Right cardiac atrium (tissue), 5 donors: Measurements from ENCODE around the gene CYP2R1. TPM values are rescaled to one million over a fixed set of nuclear protein-coding genes. Genes with fewer than 3 reads are reported as not detected.
A peak's percentile ranks its signal among the peaks of the same experiment; 100 is the strongest.

Experiments
- ATAC-seq, 2 donors: fragments of 200-7000 bp; cut with Tn5 transposase; one replicate each; pipeline versions ENCODE4 v1.8.0 to v1.9.1; 2020; ENCODE audit warnings: moderate library complexity in 2 of 2, mild to moderate bottlenecking in 1 of 2
- DNase-seq, 3 donors: peaks; one replicate each; pipeline ENCODE4 v3.0.0-alpha.2; 2020
- H3K27ac ChIP-seq: one replicate; pipeline ENCODE4 v1.5.1; 2013; ENCODE audit warnings: mild to moderate bottlenecking, low read length, control low read depth, moderate library complexity
- H3K27me3 ChIP-seq: one replicate; pipeline ENCODE4 v1.6.1; 2013; ENCODE audit not compliant: control insufficient read depth, insufficient read depth
- H3K4me1 ChIP-seq: one replicate; pipeline ENCODE4 v1.6.1; 2013; ENCODE audit warnings: low read length; ENCODE audit not compliant: control insufficient read depth, insufficient read depth
- H3K4me3 ChIP-seq: one replicate; pipeline ENCODE4 v1.5.1; 2013; ENCODE audit warnings: low read length, control low read depth
- H3K9me3 ChIP-seq: one replicate; pipeline ENCODE4 v1.6.1; 2013; ENCODE audit warnings: low read length; ENCODE audit not compliant: control insufficient read depth
- WGBS: extraction: QIAGEN DNeasy Blood & Tissue Kit; methylation state at CpG from one replicate; pipeline ENCODE4 v1.1.7; 2013; 5-methylcytosine and 5-hydroxymethylcytosine counted together
- intact Hi-C, 4 donors: fragments of 100-400 bp; cut with DNase I; formaldehyde crosslinking; loops; one replicate each; pipeline versions ENCODE4 v1.11.0 to v1.14.0; 2022 to 2023
- polyA plus RNA-seq: library from polyadenylated mRNA; stranded (reverse); fragments of 200-250 nt; gene quantifications from one replicate; pipeline ENCODE4 v1.2.3, GENCODE V29; 2013
- total RNA-seq, 4 donors: library from RNA; stranded (reverse); fragmentation: NEBNext Ultra II Directional; extraction: Animal tissue kit (Norgen Biotek cat#: 25700); gene quantifications; one replicate each; pipeline ENCODE4 v1.2.1, GENCODE V29; 2021
- donor health status: healthy with polysubstance abuse.
- donor health status: DM: no; HTN: yes; CAD: no.
- donor health status: DM: no; HTN: no; CAD: no.
- donor health status: DM: no; HTN: yes; CAD: no; lungs with severe emphysema.
- donor health status: DM: yes; HTN: yes; CAD: no.

CYP2R1 gene
- total and polyA plus RNA-seq, 5 donors: 7.7 to 9.8 (median 8.9) TPM

DNA sequence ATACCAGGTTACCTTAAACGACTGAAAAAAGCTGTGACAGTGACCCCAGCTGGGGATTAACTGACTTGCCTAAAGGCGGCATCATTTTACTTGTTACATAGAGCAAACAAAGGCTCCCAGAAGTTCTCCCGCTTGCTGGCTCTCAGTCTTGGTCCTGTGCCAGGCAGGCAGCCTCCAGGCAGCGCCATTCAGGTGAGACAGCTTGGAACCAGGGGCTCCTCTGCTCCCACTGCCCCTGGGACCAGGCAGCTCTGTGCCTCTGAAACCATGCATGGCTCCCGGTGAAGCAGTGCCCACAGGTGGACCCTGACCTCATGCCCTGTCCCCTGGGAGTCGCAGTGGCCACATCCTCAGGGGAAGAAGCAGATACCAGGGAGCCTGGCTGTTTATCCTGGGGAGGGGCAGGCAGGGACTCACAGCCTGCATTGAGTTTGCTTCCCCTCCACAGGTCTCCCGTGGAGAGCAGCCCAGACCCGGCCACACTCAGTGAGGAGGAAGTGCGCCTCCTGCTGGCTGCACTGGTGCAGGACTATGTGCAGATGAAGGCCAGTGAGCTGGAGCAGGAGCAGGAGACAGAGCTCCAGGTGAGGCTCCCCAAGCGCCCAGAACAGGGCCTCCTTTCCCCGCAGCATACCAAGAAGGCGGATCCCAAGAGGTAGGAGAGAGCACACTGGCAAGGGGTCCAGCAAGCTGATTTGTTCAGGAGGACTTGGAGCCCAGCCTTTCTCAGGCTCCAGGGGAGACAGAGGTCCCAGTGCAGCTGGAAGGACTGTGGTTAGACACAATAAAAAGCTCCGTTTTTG, 15.6 kb upstream of the CYP2R1 start:
- Histone ChIP-seq H3K4me3 (no peak overlapping the region), H3K4me1 (no peaks in the 10 kb centered on the region), H3K9me3 (no peaks in the 10 kb centered on the region), H3K27me3 (no peaks in the 10 kb centered on the region), H3K27ac (no peak overlapping the region)
- intact Hi-C loops: loop anchor here (1.0 to 10.0 kb wide), 7 partner anchors 113 to 370 kb away; partner anchors contain the start of gene CALCB (in 2 of the 4)
- ATAC-seq (peak; percentile 66 to 83), DNase-seq (peak; percentile 77 to 94 (median 90))
- 32% methylated on average over 13 of the region's 13 CpGs for WGBS

DNA sequence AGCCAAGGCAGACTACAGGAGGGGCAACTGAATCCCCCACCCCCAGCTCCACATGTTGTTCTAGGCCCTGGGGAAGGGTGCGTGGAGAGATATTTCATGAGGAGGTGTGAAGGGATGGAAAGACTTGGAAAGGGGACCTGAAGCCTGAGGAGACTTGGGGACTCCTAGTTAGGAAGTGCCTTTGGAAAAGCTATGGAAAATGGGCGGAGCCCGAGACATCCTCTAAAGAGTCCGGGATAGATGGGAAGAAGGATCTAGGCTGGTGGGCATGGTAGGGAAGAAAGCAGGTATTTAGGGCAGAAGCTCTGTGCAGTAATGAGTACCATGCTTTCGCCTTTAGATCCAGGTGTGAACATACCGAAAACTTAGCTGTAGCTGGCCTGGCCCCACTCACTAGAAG, 15.0 kb upstream of the CYP2R1 start:
- intact Hi-C loops: loop anchor here (5.0 to 10.0 kb wide), 6 partner anchors 112 to 370 kb away; partner anchors contain the start of gene CALCB (in 2 of the 4)
- DNase-seq (no peak), ATAC-seq (no peak)
- H3K27ac ChIP-seq: no peak overlapping the region
- H3K4me1 ChIP-seq: no peaks in the 10 kb centered on the region
- H3K9me3 ChIP-seq: no peaks in the 10 kb centered on the region
- 90% methylated on average over 6 of the region's 6 CpGs for WGBS
- no peak overlapping the region for H3K4me3 ChIP-seq
- no peaks in the 10 kb centered on the region for H3K27me3 ChIP-seq

DNA sequence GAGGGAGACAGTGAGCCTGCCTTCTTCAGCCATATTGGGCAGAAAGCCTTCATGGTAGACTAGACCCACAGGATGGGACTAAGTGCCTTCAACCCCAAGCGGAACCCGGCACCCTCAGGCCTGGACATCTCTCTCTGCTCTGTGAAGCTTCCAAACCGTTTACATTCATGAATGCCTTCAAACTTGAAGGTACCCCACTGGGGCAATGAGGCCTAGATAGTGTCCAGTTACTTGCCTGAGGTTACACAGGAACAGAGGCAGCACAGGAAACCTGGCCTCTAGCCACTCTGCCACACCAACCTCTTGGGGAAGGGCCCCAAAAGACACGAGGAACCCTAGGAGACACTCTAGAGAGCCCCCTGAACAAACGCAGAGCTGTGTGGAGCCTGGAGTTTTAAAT, 14.5 kb upstream of the CYP2R1 start:
- no peaks in the 10 kb centered on the region for H3K9me3 ChIP-seq
- 81% methylated on average over 5 of the region's 5 CpGs for WGBS
- H3K27ac ChIP-seq: no peak overlapping the region
- H3K4me1 ChIP-seq: no peaks in the 10 kb centered on the region
- intact Hi-C loops: loop anchor here (5.0 to 10.0 kb wide), 6 partner anchors 112 to 369 kb away; partner anchors contain the start of gene CALCB (in 2 of the 4)
- no peak for ATAC-seq
- no peak for DNase-seq
- H3K27me3 ChIP-seq: no peaks in the 10 kb centered on the region
- H3K4me3 ChIP-seq: no peak overlapping the region

DNA sequence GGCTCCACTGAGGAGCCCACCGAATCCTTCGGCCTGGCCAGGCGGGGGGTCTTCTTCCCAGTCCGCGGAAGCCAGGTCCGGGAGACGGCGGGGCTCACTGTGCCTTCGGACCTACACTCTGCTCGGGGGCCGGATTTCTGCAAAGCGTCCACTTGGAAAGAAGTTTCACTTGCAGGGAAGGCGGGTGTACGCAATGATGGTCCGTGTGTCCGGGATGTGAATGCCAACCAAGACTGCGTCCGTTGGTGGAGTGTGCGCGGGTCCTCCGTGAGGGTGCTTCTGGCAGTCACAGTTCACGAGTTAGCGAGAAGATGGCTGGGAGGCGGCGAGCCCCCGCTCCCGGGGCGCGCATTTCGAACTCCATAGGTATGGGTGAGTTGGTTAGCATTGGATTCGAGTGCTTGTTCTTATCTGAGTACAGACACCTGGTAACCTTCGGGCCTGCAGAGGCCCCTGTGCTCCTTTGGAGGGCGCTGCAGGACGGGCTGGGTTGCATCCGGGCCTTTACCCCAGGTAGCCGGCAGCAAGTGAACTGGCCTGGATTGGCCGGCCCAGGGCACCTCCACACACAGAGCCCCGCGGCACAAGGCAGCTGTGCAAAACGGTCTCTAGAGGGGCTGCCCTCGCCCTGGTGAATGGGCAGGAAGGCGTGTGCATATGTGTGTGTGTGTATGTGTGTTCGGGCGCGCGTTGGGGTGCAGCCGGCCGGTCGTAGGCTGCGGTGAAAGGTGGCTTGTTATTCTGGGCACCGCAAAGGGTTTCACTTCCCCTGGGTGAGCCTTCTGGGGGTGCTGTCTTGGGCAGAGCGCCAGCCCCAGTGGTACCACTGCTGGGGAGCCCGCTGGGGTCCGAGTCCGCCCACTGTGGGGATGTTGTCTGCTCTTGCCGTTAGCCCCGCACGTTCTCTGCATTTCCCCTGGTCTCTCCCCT, 13.3 kb upstream of the CYP2R1 start:
- ATAC-seq (peak; percentile 52 to 72), DNase-seq (peak; percentile 51 to 72 (median 71))
- 6% methylated on average over 58 of the region's 58 CpGs for WGBS
- Histone ChIP-seq H3K9me3 (no peaks in the 10 kb centered on the region), H3K27ac (no peak overlapping the region), H3K27me3 (no peaks in the 10 kb centered on the region), H3K4me3 (peak overlapping the region; percentile 68), H3K4me1 (no peaks in the 10 kb centered on the region)
- intact Hi-C loops: loop anchor here (5.0 to 10.0 kb wide), 6 partner anchors 111 to 368 kb away; partner anchors contain the start of gene CALCB (in 2 of the 4)

DNA sequence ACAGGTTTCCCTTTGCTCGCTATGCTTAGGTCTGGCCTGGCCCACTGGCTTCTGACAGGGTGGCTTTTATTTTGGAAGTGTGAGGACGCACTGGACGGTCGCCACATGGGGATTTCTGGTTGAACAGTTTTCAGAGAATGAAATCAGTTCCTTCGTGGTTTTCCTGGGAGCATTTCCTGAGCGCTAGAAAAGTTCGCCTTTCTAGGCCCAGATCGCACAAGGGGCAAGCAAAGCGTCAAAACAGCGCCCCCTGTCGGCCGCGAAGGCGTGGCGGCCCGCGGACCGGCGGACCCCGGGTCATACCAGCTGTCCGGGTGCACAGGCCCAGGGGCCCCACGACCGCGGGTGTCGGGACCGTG, 12.7 kb upstream of the CYP2R1 start:
- no peaks in the 10 kb centered on the region for H3K27me3 ChIP-seq
- WGBS: 6% methylated on average over 26 of the region's 26 CpGs
- peak overlapping the region; percentile 68 for H3K4me3 ChIP-seq
- DNase-seq (peak; percentile 85 to 95 (median 94)), ATAC-seq (peak; percentile 91)
- no peaks in the 10 kb centered on the region for H3K9me3 ChIP-seq
- H3K27ac ChIP-seq: no peak overlapping the region
- intact Hi-C loops: loop anchor here (5.0 to 10.0 kb wide), 6 partner anchors 110 to 367 kb away; partner anchors contain the start of gene CALCB (in 2 of the 4)
- no peaks in the 10 kb centered on the region for H3K4me1 ChIP-seq

DNA sequence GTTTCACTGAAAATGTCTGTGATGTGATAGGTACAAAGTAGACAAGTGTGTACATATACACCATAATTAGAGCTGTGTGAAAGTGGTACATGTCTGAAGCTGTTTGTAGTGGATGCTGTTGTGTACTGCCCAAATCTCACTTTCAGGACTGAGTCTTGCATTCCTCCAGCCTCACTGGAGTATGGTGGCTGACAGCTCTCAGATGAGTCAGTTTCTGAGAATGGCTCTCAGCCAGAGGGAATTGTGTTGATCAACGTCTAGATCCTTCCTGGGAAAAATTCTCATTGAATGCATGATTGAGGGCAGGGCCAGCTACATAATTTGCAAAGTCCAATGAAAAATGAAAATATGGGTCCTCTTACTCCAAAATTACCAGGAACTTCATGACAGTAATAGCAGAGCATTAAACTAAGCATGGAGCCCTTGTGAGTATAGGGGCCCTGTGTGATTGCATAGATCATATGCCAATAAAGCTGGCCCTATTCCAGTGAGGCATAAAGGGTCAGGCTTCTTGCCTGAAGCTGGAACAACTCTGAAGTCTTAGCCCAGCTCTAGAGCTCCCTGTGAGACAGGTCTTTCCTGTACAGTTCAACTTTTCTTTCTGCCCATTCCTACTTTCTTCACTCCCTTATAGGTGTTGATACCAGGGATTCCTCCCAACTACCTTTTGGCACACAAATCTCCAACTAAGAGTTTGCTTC, 10.8 kb upstream of the CYP2R1 start:
- Histone ChIP-seq H3K27me3 (no peaks in the 10 kb centered on the region), H3K9me3 (no peaks in the 10 kb centered on the region), H3K27ac (no peak overlapping the region), H3K4me1 (no peaks in the 10 kb centered on the region), H3K4me3 (no peak overlapping the region)
- 28% methylated on average over 1 of the region's 1 CpG for WGBS
- ATAC-seq (no peak), DNase-seq (no peak)
- intact Hi-C loops: loop anchor here in 3 of 4 donors (10.0 kb wide), 3 partner anchors 108 to 302 kb away; partner anchors contain the start of gene CALCB (in 1 of the 3)

DNA sequence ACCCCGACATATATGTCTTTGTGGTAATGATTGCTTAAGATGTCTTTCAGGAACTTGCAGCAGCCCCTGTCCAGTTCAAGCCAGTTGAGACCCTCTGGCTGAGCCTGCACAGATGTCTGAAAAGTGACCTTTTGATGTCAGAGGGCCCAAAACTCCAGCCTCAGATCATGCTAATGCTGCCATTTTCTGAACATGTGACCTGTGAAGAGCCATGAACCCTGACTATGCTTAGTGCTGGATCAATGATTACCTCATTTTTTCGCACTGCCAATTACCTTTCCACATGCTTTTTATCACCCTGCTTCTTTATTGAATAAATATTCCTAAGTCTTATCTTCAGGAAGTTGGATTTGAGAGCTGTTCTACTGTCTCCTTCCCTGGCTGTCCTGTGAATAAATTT, 6.9 kb upstream of the CYP2R1 start:
- H3K4me1 ChIP-seq: no peaks in the 10 kb centered on the region
- H3K27ac ChIP-seq: no peak overlapping the region
- intact Hi-C loops: loop anchor here in 2 of 4 donors (10.0 kb wide), 1 partner anchor 254 kb away; the partner anchor contains the start of gene PDE3B (in 2 of the 2)
- WGBS: 80% methylated on average over 2 of the region's 2 CpGs
- ATAC-seq: no peak
- DNase-seq: no peak
- H3K4me3 ChIP-seq: no peak overlapping the region
- no peaks in the 10 kb centered on the region for H3K27me3 ChIP-seq
- H3K9me3 ChIP-seq: no peaks in the 10 kb centered on the region

DNA sequence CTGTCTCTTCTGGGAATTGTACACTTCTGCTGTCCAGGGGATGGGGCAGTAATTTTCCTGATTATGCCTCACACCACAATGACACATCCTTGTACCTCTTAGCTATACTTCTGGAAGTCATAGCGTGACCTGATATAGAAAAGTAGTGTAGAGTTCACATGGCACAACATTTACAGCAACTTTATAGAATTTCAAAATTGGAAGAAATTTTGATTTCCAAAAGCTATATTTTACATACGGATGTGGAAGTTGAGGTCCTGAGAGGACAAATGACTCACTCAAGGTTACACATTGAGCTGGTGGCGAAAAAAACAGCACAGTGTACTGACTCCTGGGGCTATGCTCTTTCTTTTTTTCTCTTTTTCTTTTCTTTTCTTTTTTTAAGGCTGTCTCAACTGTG, 6.3 kb upstream of the CYP2R1 start:
- no peak overlapping the region for H3K27ac ChIP-seq
- 88% methylated on average over 3 of the region's 3 CpGs for WGBS
- H3K27me3 ChIP-seq: no peaks in the 10 kb centered on the region
- intact Hi-C loops: loop anchor here in 2 of 4 donors (10.0 kb wide), 1 partner anchor 254 kb away; the partner anchor contains the start of gene PDE3B (in 2 of the 2)
- ATAC-seq (no peak), DNase-seq (no peak)
- no peak overlapping the region for H3K4me3 ChIP-seq
- no peaks in the 10 kb centered on the region for H3K9me3 ChIP-seq
- no peaks in the 10 kb centered on the region for H3K4me1 ChIP-seq

DNA sequence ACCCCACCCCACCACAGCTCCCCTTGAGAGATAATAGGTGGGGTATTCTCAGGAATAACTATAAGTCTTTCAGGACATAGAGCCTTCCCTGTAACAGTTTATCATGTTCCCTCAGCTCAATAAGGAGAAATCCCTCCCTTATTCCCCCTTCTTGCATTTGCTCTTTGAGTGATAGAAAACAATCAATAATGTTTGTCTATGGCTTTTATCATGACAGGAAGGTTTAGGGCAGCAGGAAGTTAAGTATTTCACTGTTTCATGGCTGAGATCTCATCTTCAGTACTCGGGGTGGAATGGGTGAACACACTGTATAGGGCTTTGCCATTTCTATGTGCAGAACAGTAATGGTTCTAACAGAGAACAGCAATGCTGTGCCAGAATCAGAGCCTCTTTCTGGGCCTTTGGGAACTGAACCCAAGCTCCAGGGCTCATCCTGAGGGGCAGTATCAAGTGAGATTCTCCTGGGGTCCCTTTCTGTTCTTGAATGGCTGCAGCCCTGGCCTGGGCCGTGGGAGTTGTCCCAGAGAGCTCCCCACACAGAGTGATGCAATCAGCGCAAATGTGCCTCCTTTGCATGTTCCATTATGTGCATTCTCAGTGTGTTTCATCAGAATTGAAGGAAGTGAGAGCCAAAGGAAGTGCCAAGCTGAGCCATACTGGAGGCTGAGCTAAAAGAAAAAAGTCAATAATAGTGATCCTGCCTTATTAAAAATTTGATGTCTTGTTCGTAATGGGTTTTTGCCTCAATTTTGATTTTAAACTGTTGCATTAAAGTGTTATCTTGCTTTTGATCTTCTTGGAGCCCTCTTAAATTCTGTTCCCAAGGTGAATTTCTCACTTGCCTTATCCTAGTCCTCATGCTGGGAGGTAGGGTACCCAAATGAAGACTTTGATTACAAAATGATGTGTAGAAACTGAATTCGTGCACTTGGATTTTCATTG, 2.9 kb upstream of the CYP2R1 start:
- no peak overlapping the region for H3K27ac ChIP-seq
- DNase-seq (peak; percentile 54 to 79 (median 63)), ATAC-seq (no peak)
- no peaks in the 10 kb centered on the region for H3K9me3 ChIP-seq
- intact Hi-C loops: loop anchor here in 2 of 4 donors (5.0 to 10.0 kb wide), 2 partner anchors 250 to 373 kb away; partner anchors contain the start of genes PDE3B (in 2 of the 2) and PSMA1 (in 1 of the 2)
- H3K4me1 ChIP-seq: no peaks in the 10 kb centered on the region
- 62% methylated on average over 5 of the region's 5 CpGs for WGBS
- H3K27me3 ChIP-seq: no peaks in the 10 kb centered on the region
- no peak overlapping the region for H3K4me3 ChIP-seq
